Heart left ventricle (tissue), 13 donors: ENCODE results near the gene SLC7A5.

Experiments used
- POLR2A ChIP-seq, 2 donors: fragments of 450-650 bp; IDR thresholded peaks; one replicate each; pipeline ENCODE4 v1.6.1; 2017; ENCODE audit warnings: antibody characterized with exemption in 2 of 2, mild to moderate bottlenecking in 2 of 2, moderate library complexity in 2 of 2
- TF ChIP-seq, protein P1 (sequence below), 12 donors: fragments of 200-600 bp; sonication (generic) in 4 of 12; IDR thresholded peaks; one replicate each; pipeline versions ENCODE4 v1.5.0 to v1.8.0; 2018 to 2022; ENCODE audit warnings: antibody characterized with exemption in 12 of 12, mild to moderate bottlenecking in 5 of 12
- donor health status: ischemic (EF 13 %, LVEDD 7.1; RV severe dilation, severe dysfunction).
- donor health status: DM: no; HTN: yes; CAD: no.
- donor health status: DM: no; HTN: no; CAD: no.
- donor health status: ischemic (EF 25% LVEDD 6.9; RV normal size, moderate dysfunction).
- donor health status: ischemic (EF 25% LVEDD 5.7; RV mildly dilated, moderate dysfunction).
- donor health status: ischemic (EF 35%, LVEDD 5.7; RV mildly dilated, moderate dysfunction).
- donor health status: nonischemic (EF 11% LVEDD 7.7; RV severe dilation, severe dysfunction).
- donor health status: DM: yes; HTN: yes; CAD: no.
- donor health status: PGD.
- donor health status: ischemic (EF 29% LVEDD 5.4; RV normal size, mild dysfunction).
- donor health status: nonischemic (EF 23%, LVEDD 6.1; RV moderate dilation, normal function).

DNA sequence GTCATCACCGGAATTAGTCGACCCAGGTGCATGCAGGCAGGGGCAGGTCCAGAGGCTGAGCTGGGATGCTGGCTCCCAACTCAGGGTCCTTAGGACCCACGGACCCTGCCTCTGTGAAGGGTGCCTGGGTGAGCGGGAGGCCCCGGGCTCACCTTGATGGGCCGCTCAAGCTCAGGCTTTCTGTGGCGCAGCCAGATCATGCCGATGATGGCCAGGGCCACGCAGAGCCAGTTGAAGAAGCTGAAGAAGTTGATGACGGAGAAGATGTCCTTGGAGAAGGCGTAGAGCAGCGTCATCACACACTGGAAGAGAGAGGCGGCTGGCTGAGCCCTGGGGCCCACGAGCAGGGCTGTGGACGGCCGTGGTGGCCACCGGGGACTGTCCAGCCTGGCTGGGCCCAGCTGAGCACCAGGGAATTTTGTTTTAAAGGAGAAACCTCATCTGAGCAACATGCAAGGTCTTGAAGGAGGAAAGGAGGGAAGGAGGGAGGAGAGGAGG lies 32.9 kb downstream of the SLC7A5 start:
- TF ChIP-seq, protein P1, sequence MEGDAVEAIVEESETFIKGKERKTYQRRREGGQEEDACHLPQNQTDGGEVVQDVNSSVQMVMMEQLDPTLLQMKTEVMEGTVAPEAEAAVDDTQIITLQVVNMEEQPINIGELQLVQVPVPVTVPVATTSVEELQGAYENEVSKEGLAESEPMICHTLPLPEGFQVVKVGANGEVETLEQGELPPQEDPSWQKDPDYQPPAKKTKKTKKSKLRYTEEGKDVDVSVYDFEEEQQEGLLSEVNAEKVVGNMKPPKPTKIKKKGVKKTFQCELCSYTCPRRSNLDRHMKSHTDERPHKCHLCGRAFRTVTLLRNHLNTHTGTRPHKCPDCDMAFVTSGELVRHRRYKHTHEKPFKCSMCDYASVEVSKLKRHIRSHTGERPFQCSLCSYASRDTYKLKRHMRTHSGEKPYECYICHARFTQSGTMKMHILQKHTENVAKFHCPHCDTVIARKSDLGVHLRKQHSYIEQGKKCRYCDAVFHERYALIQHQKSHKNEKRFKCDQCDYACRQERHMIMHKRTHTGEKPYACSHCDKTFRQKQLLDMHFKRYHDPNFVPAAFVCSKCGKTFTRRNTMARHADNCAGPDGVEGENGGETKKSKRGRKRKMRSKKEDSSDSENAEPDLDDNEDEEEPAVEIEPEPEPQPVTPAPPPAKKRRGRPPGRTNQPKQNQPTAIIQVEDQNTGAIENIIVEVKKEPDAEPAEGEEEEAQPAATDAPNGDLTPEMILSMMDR (IDR thresholded peaks at IDR 0.05) = no peak
- TF ChIP-seq POLR2A (IDR thresholded peaks at IDR 0.05) = no peak
